SK-N-MC (cell line): ENCODE measurements around the gene TRPM4.
"Not testable (repeated sequence)": the region's sequence is repeated elsewhere in the genome, so short reads cannot be mapped to it uniquely, and the experiment has no call there.

Source experiments
- DNase-seq: peaks from one replicate; pipeline ENCODE4 v3.0.0-alpha.2; 2011; ENCODE audit warnings: low read depth, low spot score
- H3K27ac ChIP-seq: fragments of 200-600 bp; sonication (generic); 2 replicates; pipeline ENCODE4 v1.5.1; 2016; ENCODE audit warnings: mixed run types
- H3K36me3 ChIP-seq: fragments of 200-600 bp; sonication (generic); 2 replicates; pipeline ENCODE4 v1.6.1; 2017; ENCODE audit warnings: antibody characterized with exemption, low read length, mixed read lengths; ENCODE audit not compliant: insufficient read depth
- H3K4me3 ChIP-seq: fragments of 200-600 bp; sonication (generic); 2 replicates; pipeline ENCODE4 v1.5.1; 2016
- H3K9ac ChIP-seq: fragments of 200-600 bp; sonication (generic); 2 replicates; pipeline ENCODE4 v1.8.0; 2017; ENCODE audit warnings: mixed run types, mixed read lengths; ENCODE audit not compliant: insufficient read length
- H3K9me3 ChIP-seq: fragments of 200-600 bp; sonication (generic); 2 replicates; pipeline ENCODE4 v1.6.1; 2017; ENCODE audit warnings: low read depth, mild to moderate bottlenecking, antibody characterized with exemption, low read length, moderate library complexity, mixed read lengths
- EZH2 ChIP-seq: fragments of 200-600 bp; sonication (generic); IDR thresholded peaks from one replicate; pipeline ENCODE4 v1.6.1; 2017; ENCODE audit warnings: antibody characterized with exemption
- FOXP2 ChIP-seq: optimal IDR thresholded peaks from 2 replicates; pipeline ENCODE3; 2011; ENCODE audit warnings: mild to moderate bottlenecking, moderate library complexity; ENCODE audit not compliant: insufficient read depth; ENCODE audit errors: extremely low read length, control extremely low read depth
- POLR2AphosphoS5 ChIP-seq: IDR thresholded peaks from 2 replicates; pipeline ENCODE4 v1.6.1; 2012; ENCODE audit warnings: mild to moderate bottlenecking, low read depth, low read length, borderline replicate concordance

The TRPM4 gene

DNA sequence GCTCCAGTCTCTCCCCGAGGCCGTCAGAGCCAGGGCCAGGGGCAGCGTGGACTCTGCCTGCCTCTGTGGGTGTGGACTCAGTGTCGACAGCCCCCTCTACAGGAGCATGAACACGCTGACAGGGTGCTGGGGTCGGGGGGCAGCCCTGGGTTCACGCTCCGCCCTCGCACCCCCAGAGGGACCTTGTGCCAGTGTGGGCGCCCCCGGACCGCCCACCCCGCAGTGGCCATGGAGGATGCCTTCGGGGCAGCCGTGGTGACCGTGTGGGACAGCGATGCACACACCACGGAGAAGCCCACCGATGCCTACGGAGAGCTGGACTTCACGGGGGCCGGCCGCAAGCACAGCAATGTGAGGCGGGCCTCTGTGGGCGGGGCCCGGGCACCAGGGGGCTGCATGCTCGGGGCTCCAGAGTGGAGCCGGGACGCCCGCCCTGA is 8.3 kb downstream of the TRPM4 start:
- no peak for TF ChIP-seq POLR2AphosphoS5
- no peak for TF ChIP-seq EZH2
- no peak for TF ChIP-seq FOXP2
- Histone ChIP-seq H3K36me3 (peaks cover 5% of the 10 kb centered on the region; the same call in 1 of the 2 replicates), H3K9me3 (no peaks in the 10 kb centered on the region), H3K27ac (no peak overlapping the region), H3K9ac (no peak overlapping the region), H3K4me3 (no peak overlapping the region)
- no peak for DNase-seq

DNA sequence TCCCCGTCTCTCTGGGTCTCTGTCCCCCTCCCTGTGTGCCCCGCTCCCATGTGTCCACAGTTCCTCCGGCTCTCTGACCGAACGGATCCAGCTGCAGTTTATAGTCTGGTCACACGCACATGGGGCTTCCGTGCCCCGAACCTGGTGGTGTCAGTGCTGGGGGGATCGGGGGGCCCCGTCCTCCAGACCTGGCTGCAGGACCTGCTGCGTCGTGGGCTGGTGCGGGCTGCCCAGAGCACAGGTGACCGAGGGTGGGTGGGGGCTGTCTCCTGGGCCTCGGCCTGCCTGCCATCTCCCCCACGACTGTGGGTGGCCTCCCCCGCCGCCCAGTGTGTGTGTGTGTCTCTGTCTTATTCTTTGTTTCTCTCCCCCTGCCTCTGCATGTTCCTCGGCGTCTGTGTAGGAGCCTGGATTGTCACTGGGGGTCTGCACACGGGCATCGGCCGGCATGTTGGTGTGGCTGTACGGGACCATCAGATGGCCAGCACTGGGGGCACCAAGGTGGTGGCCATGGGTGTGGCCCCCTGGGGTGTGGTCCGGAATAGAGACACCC is 10.3 kb downstream of the TRPM4 start:
- Histone ChIP-seq H3K9me3 (no peaks in the 10 kb centered on the region), H3K36me3 (peaks cover 16% of the 10 kb centered on the region; the same call in 1 of the 2 replicates), H3K4me3 (no peak overlapping the region), H3K27ac (no peak overlapping the region), H3K9ac (no peak overlapping the region)
- TF ChIP-seq FOXP2 = no peak
- TF ChIP-seq POLR2AphosphoS5 = no peak
- TF ChIP-seq EZH2 = no peak
- DNase-seq = no peak

DNA sequence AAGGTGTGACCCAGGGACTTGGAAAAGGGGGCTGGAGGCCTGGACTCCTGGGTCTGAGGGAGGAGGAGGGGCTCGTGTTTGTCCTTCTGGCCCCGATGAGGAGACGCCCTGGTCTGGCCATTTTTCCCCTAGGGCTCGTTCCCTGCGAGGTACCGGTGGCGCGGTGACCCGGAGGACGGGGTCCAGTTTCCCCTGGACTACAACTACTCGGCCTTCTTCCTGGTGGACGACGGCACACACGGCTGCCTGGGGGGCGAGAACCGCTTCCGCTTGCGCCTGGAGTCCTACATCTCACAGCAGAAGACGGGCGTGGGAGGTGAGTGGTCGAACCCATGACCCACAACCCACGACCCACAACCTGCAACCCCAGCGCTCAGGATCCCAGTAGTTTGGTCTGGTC is 10.8 kb downstream of the TRPM4 start:
- no peak for DNase-seq
- H3K4me3 ChIP-seq = no peak overlapping the region
- H3K27ac ChIP-seq = no peak overlapping the region
- H3K36me3 ChIP-seq = peaks cover 19% of the 10 kb centered on the region; the same call in 1 of the 2 replicates
- TF ChIP-seq POLR2AphosphoS5 = no peak
- no peak for TF ChIP-seq EZH2
- no peak for TF ChIP-seq FOXP2
- H3K9me3 ChIP-seq = no peaks in the 10 kb centered on the region
- no peak overlapping the region for H3K9ac ChIP-seq

DNA sequence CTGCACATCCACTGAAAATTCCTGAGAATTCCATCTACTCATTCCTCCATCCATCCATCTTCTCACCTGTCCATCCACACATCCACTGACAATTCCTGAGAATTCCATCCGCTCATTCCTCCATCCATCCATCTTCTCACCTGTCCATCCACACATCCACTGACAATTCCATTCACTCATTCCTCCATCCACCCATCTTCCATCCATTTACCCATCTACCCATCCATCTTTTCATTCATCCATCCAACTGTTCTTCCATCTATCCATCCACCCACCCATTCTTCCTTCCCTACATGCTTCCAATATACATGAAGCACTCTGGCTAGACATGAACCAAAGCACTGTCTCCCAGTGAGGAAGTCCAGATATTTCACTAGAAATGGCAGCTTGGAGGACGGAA is 15.6 kb downstream of the TRPM4 start:
- Histone ChIP-seq H3K9ac (no peak overlapping the region), H3K4me3 (no peak overlapping the region), H3K27ac (no peak overlapping the region), H3K36me3 (peaks cover 23% of the 10 kb centered on the region; the same call in 1 of the 2 replicates), H3K9me3 (no peaks in the 10 kb centered on the region)
- no peak for DNase-seq
- TF ChIP-seq EZH2 (no peak), FOXP2 (no peak), POLR2AphosphoS5 (no peak)

DNA sequence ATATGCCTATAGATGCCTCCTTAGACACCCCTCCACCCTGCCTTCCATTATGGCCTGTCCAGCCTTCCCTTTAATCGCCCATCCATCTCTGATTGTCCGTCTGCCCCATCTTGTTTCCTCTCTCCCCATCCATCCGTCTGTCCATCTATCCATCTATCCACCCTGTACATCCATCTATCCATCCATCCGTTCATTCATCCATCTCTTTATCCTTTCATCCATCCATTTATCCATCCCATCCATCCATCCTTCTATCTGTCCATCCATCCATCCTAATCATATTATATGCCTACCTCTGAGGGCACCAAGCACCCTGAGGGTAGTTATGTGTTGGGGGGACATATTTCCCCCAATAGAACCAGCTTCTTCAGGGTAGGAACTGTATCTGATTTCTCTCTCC is 23.1 kb downstream of the TRPM4 start:
- Histone ChIP-seq H3K27ac (no peak overlapping the region), H3K9me3 (no peaks in the 10 kb centered on the region), H3K4me3 (no peak overlapping the region), H3K36me3 (peaks cover 14% of the 10 kb centered on the region; the same call in 1 of the 2 replicates), H3K9ac (no peak overlapping the region)
- no peak for TF ChIP-seq EZH2
- no peak for TF ChIP-seq POLR2AphosphoS5
- TF ChIP-seq FOXP2 = no peak
- no peak for DNase-seq

DNA sequence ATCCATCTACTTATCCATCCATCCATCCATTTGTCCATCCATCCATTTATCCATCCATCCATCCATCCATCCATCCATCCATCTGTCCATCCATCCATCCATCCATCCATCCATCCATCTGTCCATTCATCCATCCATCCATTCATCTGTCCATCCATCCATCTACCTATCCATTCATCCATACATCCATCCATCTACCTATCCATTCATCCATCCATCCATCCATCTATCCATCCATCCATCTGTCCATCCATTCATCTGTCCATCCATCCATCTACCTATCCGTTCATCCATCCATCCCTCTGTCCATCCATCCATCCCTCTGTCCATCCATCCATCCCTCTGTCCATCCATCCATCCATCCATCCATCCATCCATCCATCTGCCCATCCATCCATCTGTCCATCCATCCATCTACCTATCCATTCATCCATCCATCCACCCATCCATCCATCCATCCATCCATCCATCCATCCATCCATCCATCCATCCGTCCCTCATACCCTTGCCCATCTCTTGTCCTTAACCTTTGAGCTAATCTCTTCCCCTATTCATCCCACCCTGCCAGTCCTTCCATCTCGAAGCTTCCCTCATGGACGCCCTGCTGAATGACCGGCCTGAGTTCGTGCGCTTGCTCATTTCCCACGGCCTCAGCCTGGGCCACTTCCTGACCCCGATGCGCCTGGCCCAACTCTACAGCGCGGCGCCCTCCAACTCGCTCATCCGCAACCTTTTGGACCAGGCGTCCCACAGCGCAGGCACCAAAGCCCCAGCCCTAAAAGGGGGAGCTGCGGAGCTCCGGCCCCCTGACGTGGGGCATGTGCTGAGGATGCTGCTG is 24.6 kb downstream of the TRPM4 start:
- not testable (repeated sequence) for H3K27ac ChIP-seq, H3K9ac ChIP-seq, H3K4me3 ChIP-seq, H3K9me3 ChIP-seq, DNase-seq
- H3K36me3 ChIP-seq = peaks cover 14% of the 10 kb centered on the region; the same call in 1 of the 2 replicates

DNA sequence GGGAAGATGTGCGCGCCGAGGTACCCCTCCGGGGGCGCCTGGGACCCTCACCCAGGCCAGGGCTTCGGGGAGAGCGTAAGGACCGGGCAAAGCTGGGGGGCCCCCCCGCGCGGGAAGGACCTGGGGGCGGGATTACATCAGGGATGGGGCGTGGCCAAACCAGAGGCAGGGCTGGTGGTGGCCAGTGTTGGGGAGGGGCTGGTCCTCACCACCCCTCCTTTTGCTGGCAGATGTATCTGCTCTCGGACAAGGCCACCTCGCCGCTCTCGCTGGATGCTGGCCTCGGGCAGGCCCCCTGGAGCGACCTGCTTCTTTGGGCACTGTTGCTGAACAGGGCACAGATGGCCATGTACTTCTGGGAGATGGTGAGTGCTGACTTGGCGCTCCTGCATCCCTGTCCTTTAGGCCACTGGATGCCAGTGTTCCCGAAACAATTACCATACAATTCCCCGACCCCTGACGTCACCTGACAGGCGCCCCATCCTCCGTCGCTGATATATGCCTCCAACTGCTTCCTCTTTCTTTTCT is 25.3 kb downstream of the TRPM4 start:
- DNase-seq = no peak
- Histone ChIP-seq H3K9ac (no peak overlapping the region), H3K9me3 (no peaks in the 10 kb centered on the region), H3K36me3 (peaks cover 14% of the 10 kb centered on the region; the same call in 1 of the 2 replicates), H3K27ac (no peak overlapping the region), H3K4me3 (no peak overlapping the region)
- TF ChIP-seq POLR2AphosphoS5 (no peak), FOXP2 (no peak), EZH2 (no peak)

DNA sequence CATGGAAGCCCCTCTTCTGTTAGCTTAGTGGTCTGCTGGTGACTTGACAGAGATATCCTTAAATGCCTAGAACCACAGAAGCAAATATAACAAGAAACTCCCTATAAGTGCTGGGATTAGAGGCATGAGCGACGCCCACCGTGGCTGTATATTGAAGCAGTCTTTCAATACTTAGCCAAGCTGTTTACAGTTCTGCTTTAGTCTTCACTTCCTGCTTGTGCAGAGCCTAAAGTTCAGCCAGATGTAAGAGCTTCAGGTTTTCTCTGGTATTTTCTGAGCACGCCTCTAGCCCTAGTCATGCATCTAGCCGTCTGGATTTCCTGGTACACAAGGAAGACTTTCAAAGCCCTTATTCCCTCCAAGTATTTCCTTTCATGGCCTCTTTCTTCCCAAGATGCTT is 28.5 kb downstream of the TRPM4 start:
- H3K4me3 ChIP-seq = no peak overlapping the region
- H3K27ac ChIP-seq = 0 out of 2 replicates have a peak overlapping the region, but pooled peaks have one; percentile 11
- H3K9ac ChIP-seq = no peak overlapping the region
- DNase-seq = no peak
- H3K9me3 ChIP-seq = no peaks in the 10 kb centered on the region
- H3K36me3 ChIP-seq = peaks cover 39% of the 10 kb centered on the region
- no peak for TF ChIP-seq POLR2AphosphoS5
- TF ChIP-seq FOXP2 = no peak
- TF ChIP-seq EZH2 = no peak

DNA sequence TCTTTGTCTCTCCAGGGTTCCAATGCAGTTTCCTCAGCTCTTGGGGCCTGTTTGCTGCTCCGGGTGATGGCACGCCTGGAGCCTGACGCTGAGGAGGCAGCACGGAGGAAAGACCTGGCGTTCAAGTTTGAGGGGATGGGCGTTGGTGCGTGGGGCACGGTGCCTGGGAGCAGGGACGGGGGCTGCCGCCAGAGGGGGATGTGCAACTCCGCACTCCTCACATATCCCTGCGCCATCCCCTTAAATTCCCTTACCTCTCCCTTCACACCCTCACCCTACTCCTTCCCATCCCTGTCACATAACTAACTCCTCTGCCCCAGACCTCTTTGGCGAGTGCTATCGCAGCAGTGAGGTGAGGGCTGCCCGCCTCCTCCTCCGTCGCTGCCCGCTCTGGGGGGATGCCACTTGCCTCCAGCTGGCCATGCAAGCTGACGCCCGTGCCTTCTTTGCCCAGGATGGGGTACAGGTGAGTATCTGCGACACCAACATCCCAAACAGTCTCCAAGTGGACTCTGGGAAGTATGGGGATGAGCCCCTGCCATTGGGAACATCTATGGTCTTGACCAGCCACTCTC is 31.1 kb downstream of the TRPM4 start:
- peaks cover 40% of the 10 kb centered on the region for H3K36me3 ChIP-seq
- H3K9ac ChIP-seq = no peak overlapping the region
- H3K9me3 ChIP-seq = no peaks in the 10 kb centered on the region
- TF ChIP-seq POLR2AphosphoS5 (no peak), FOXP2 (no peak), EZH2 (no peak)
- H3K4me3 ChIP-seq = no peak overlapping the region
- peak overlapping the region; percentile 42; the same call in 1 of the 2 replicates for H3K27ac ChIP-seq
- DNase-seq = no peak
